Measurements from ENCODE around the gene VEZT.

VEZT gene

DNA sequence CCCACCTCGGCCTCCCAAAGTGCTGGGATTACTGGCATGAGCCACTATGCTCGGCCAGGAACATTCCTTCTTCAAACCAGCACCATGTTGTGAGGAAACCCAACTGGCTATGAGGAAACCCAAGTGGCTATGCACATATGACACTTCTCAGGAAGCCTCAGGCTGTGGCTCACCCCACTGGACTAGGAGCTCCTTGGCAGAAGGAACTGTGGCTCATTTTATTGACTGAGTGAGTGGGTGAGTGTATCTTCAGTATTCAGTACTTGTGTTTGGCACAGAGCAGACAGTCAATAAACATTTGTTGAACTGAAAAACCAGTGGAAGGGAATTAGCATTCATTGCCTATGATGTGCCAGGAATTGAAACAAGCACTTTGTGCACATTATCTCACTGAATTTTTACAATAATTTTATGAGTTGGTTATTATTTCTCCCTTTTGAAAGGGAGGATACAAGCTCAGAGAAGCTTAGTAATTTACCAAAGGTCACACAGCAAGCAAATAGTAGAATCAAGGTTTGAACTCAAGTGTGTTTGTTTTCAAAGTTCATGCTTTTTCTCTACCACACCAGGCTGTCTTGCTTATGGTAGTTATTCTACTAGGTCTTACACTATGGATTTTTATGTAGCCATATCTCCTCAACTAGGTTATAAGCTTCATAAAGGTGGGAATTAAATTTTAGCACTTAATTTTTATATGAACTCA lies 121.6 kb downstream of the VEZT start:
- H3K4me3 ChIP-seq (ENCODE audit: low read depth, low read length) = no peak overlapping the region
- DNase-seq (ENCODE audit: low read depth) = no peak
- TF ChIP-seq, protein P1, sequence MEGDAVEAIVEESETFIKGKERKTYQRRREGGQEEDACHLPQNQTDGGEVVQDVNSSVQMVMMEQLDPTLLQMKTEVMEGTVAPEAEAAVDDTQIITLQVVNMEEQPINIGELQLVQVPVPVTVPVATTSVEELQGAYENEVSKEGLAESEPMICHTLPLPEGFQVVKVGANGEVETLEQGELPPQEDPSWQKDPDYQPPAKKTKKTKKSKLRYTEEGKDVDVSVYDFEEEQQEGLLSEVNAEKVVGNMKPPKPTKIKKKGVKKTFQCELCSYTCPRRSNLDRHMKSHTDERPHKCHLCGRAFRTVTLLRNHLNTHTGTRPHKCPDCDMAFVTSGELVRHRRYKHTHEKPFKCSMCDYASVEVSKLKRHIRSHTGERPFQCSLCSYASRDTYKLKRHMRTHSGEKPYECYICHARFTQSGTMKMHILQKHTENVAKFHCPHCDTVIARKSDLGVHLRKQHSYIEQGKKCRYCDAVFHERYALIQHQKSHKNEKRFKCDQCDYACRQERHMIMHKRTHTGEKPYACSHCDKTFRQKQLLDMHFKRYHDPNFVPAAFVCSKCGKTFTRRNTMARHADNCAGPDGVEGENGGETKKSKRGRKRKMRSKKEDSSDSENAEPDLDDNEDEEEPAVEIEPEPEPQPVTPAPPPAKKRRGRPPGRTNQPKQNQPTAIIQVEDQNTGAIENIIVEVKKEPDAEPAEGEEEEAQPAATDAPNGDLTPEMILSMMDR (IDR thresholded peaks at IDR 0.05; ENCODE audit: control insufficient read depth, extremely low read depth, insufficient read depth) = no peak

DNA sequence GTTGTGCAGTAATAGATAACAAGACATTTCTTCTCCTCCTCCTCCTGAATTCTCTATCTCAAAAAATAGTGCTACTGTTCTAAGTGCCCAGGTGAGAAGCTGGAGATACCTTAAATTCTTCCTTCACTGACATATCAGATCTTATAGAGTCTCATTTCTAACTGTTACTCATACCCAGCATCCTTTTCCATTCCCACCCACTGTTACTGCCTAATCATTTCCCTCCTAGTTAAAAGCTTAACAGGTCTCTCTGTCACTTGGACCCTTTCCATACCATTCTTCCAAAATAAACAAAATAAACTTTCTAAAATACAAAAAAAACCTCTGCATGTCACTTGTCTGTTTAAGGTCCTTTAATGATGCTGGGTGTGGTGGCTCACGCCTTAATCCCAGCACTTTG lies 124.4 kb downstream of the VEZT start:
- no peak overlapping the region for H3K4me3 ChIP-seq (ENCODE audit: low read depth, low read length)
- no peak for DNase-seq (ENCODE audit: low read depth)
- TF ChIP-seq, protein P1 (IDR thresholded peaks at IDR 0.05; ENCODE audit: control insufficient read depth, extremely low read depth, insufficient read depth) = no peak

GRCh38 chr12:95343461-95344230 lies 126.0 kb downstream of the VEZT start:
- DNase-seq (ENCODE audit: low read depth) = no peak
- TF ChIP-seq, protein P1 (IDR thresholded peaks at IDR 0.05; ENCODE audit: control insufficient read depth, extremely low read depth, insufficient read depth) = no peak
- H3K4me3 ChIP-seq (ENCODE audit: low read depth, low read length) = no peak overlapping the region

DNA sequence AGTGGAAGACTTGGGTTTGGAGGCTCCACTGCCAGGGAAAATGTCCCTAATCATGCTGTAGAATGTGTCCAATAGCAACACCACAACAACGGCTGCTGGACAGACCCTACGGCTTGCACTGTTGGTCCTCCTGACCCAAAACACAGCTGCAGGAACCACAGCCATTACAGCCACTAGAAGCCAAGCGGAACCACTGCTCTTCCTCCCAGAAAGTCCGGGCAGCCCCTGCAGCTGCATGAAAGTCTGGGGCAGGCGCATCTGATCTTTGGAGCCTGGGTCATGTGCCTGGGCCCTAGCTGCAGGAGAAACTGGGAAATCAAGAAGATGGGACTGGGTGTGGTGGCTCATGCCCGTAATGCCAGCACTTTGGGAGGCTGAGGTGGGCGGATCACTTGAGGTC lies 131.7 kb downstream of the VEZT start:
- H3K4me3 ChIP-seq (ENCODE audit: low read depth, low read length) = no peak overlapping the region
- no peak for DNase-seq (ENCODE audit: low read depth)
- TF ChIP-seq, protein P1 (IDR thresholded peaks at IDR 0.05; ENCODE audit: control insufficient read depth, extremely low read depth, insufficient read depth) = no peak

DNA sequence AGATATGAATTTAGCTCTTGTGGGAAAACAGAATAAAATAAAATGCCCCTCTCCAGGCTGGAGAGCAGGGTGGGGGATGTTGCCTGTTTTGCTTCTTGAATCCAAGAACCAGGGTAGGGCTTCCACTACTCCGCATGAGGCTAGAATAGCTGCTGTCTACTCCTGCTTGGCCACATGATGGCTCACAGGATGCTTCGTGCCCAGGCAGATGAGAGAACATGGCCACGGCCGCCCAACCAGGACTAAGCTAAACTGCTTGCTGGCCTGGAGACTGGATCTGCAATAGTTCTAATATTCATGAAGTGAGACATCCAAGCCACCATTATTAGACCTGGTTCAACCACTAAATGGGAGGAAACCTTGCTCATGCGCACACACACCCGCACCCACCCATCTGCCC lies 134.1 kb downstream of the VEZT start:
- no peak for DNase-seq (ENCODE audit: low read depth)
- TF ChIP-seq, protein P1 (IDR thresholded peaks at IDR 0.05; ENCODE audit: control insufficient read depth, extremely low read depth, insufficient read depth) = no peak
- no peak overlapping the region for H3K4me3 ChIP-seq (ENCODE audit: low read depth, low read length)

Data from LNCaP clone FGC (cell line).